OCI-LY3 (cell line): ENCODE measurements around the gene GDPD4.

Experiments used
- CTCF ChIP-seq: fragments of 200-600, 300-600 bp; sonication (generic); IDR thresholded peaks from 2 replicates; pipeline ENCODE4 v1.5.1; 2014; ENCODE audit warnings: antibody characterized with exemption, low read length, low read depth
- EZH2phosphoT487 ChIP-seq: fragments of 200-600 bp; shearing (Covaris generic); IDR thresholded peaks from 2 replicates; pipeline ENCODE4 v1.6.1; 2018; ENCODE audit warnings: antibody characterized with exemption, mixed run types, low read depth

- no peak for TF ChIP-seq CTCF
- TF ChIP-seq EZH2phosphoT487: no peak
Observed at GRCh38 chr11:77332259-77332658, 30.8 kb upstream of the GDPD4 start.
